NB4 (cell line): ENCODE measurements around the gene TPRG1L.
"Not testable (repeated sequence)": the region's sequence is repeated elsewhere in the genome, so short reads cannot be mapped to it uniquely, and the experiment has no call there.

ENCODE experiments used
- POLR2A ChIP-seq: IDR thresholded peaks from 2 replicates; pipeline ENCODE4 v1.6.1; 2011; ENCODE audit warnings: mild to moderate bottlenecking; ENCODE audit not compliant: insufficient read length; ENCODE audit errors: extremely low read depth
- TF ChIP-seq, protein P1 (sequence below): IDR thresholded peaks from one replicate; pipeline ENCODE4 v1.5.1; 2012; ENCODE audit warnings: low read depth, low read length

- TF ChIP-seq, protein P1, sequence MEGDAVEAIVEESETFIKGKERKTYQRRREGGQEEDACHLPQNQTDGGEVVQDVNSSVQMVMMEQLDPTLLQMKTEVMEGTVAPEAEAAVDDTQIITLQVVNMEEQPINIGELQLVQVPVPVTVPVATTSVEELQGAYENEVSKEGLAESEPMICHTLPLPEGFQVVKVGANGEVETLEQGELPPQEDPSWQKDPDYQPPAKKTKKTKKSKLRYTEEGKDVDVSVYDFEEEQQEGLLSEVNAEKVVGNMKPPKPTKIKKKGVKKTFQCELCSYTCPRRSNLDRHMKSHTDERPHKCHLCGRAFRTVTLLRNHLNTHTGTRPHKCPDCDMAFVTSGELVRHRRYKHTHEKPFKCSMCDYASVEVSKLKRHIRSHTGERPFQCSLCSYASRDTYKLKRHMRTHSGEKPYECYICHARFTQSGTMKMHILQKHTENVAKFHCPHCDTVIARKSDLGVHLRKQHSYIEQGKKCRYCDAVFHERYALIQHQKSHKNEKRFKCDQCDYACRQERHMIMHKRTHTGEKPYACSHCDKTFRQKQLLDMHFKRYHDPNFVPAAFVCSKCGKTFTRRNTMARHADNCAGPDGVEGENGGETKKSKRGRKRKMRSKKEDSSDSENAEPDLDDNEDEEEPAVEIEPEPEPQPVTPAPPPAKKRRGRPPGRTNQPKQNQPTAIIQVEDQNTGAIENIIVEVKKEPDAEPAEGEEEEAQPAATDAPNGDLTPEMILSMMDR, result not testable (repeated sequence)
- not testable (repeated sequence) for TF ChIP-seq POLR2A
Measured at GRCh38 chr1:3622102-3622501, 2.7 kb upstream of the TPRG1L start.
